Hypothalamus (tissue), 51 donors: ENCODE data around the gene ADAM15.

Experiments used
- DNase-seq, 51 donors: peaks; one replicate each; lab custom pipeline; 2025; lab: John Stamatoyannopoulos, UW

Gene ADAM15

GRCh38 chr1:155082301-155083051 lies 31.4 kb downstream of the ADAM15 start:
- peak in 1 of 51 donors; percentile 8 for DNase-seq

DNA sequence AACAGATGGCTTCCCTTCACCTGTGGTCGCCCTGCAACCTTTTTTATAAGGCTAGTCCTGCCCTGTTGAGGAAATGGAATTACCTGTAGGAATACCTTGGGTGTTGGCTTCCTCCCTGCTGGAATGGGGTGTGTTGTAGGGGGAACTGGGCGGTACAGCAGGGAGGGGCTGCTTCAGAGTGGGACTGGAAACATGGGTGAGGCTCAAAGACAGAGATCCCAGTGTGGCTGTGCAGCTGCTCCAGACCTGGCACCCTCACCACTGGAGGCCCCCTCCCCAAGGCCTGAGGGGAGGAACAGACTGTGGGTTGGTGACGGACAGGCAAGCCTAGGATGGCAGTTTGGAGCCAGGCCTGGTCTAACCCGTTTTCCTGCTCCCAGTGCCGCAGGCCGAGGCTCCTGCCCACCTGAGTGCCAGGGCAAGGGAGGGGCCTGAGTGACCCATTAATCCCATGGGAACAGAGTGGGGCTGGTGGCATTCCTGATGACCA lies 32.0 kb downstream of the ADAM15 start:
- no peak for DNase-seq

GRCh38 chr1:155083865-155084721 lies 33.0 kb downstream of the ADAM15 start:
- peak in 13 of 51 donors; percentile 13 to 51 (median 31) for DNase-seq

GRCh38 chr1:155084722-155085503 lies 33.8 kb downstream of the ADAM15 start:
- peak; percentile 74 to 98 (median 91) for DNase-seq

DNA sequence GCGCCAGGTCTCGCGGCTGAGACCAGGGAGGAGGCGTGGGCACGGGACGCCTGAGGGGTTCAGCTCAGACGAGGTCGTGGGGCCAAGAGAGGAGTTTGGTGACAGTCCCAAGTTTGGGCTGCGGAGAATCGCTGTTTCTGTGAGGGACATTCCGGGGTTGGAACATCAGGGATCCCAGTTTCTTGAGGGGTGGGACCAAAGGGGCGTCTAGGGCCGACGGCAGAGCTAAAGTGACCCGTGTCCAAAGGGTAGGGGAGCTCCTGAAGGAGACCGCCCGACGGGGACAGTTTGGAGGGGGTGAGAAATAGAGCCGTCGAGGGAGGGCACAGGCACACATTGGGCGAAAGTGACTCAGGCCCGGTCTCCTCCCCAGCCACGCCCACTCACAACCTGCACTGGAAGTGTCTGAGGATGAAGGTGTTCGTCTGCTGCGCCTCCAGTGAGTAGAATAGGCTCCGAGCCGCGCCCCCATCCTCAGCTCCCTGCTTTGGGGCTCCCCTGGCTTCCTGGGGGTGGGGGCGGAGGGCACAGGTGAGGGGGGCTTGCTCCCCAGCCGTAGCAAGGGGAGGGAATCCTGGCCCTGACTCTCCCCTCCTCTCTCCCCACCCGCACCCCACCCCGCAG lies 34.5 kb downstream of the ADAM15 start:
- peak in 4 of 51 donors; percentile 30 to 49 (median 47) for DNase-seq

GRCh38 chr1:155086128-155086741 lies 35.1 kb downstream of the ADAM15 start:
- DNase-seq = peak in 39 of 51 donors; percentile 17 to 81 (median 46)

GRCh38 chr1:155086856-155087535 lies 35.9 kb downstream of the ADAM15 start:
- no peak for DNase-seq

- peak in 46 of 51 donors; percentile 19 to 83 (median 61) for DNase-seq
Observed at GRCh38 chr1:155091071-155092051, 40.2 kb downstream of the ADAM15 start.

DNA sequence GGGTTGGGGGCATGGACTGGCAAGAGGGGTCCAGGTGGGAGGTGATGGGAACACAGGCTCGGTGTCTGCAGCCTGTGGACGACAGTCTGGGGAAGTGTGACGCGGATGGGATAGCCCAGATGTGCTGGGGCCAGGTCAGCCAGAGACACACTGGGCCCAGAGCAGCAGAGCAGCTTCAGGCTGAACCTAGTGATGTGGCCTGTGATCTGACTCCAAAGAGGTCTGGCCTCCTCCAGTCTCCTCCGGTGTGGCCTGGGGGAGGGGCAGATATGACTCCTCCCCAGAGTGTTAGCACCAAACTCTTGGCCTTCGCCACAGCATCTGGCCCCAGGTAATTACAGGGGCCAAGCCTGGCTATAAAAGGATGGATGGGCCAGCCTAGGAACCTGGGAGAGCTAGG lies 41.0 kb downstream of the ADAM15 start:
- no peak for DNase-seq

DNA sequence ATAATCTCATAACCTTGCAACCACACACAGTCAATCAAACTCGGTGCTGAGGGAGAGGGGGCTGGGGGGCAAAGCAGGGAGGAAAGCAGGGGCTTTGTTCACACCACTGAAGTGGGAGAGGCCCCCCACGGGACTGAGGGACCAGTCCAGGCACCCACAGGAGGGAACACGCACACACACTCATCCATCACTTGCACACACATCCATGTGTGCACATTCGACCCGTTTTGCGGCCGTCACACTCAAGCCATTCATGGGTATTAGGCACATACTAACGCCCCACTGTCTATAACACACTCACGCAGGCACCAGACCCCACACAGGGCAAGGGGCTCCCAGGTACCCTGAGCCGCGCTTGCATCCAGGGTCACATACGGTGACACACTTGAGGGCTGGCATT lies 41.5 kb downstream of the ADAM15 start:
- DNase-seq = no peak

- peak in 26 of 51 donors; percentile 16 to 79 (median 44) for DNase-seq
Observed at GRCh38 chr1:155093911-155094621, 43.0 kb downstream of the ADAM15 start.

DNA sequence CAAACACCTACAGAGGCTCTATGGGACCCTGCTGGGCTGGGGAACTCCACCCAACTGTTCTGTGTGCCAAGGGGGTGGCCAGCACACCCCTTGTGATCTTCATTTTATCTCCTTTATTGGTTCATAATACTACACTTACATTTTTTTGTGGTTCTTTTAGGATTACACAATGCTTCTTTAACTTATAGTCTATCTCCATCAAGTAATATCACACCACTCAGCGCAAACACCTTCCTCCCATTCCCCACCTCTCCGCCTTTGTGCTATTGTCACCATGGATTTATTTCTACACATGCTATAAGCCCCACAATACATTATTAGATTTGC lies 43.5 kb downstream of the ADAM15 start:
- no peak for DNase-seq

- no peak for DNase-seq
Observed at GRCh38 chr1:155099331-155099730, 48.2 kb downstream of the ADAM15 start.

DNA sequence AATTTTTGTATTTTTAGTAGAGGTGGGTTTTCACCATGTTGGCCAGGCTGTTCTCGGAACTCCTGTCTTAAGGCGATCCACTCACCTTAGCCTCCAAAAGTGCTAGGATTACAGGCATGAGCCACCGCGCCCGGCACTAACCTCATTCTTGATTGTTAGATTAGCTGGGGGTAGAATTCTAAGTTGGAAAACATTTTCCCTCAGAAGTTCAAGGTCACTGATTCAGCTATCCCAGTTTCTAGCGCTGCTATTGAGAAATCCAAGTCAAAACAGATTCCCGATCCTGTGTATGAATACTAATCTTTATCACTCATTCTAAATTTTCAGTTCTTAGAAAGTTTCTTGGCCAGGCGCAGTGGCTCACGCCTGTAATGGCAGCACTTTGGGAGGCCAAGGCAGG lies 52.2 kb downstream of the ADAM15 start:
- DNase-seq = no peak

GRCh38 chr1:155104605-155105534 lies 53.8 kb downstream of the ADAM15 start:
- no peak for DNase-seq

DNA sequence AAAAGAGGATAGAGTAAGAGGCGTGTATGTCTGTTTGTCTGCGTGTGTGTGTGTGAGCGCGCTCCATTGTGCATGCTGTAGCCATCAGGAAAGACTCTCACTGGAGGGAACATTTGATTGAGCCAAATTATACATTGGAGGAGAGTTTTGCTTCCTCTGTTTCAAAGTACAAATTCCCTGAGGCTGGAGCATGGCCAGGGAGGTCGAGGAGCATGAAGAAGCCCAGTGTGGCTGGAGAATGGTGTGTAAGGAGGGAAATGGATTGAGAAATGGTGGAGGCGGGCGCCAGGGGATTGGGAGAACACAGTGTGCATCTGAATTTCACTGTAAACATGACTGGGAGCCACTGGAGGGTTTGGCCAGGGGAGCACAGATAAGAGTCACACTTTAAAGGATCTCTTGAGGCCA lies 54.5 kb downstream of the ADAM15 start:
- DNase-seq = no peak
